Dermis blood vessel endothelial cell (primary cell): ENCODE measurements around the gene COBLL1. TPM values are rescaled to one million over a fixed set of nuclear protein-coding genes. Genes with fewer than 3 reads are reported as not detected.
A peak's percentile ranks its signal among the peaks of the same experiment; 100 is the strongest.

ENCODE experiments used
- DNase-seq: peaks from one replicate; pipeline ENCODE4 v3.0.0; 2010
- total RNA-seq: library from RNA; depleted of rRNA; stranded (reverse); fragments of >200 nt; gene quantifications from 2 replicates; pipeline ENCODE4 v1.2.3, GENCODE V29; 2014

The COBLL1 gene
- total RNA-seq, 1 donor from 2014 or later, result 7.8 TPM

- DNase-seq, result no peak
These were observed 165.9 kb downstream of the COBLL1 start for GRCh38 chr2:164675687-164676086.

GRCh38 chr2:164675027-164675426, 166.6 kb downstream of the COBLL1 start:
- no peak for DNase-seq

- DNase-seq, result no peak
These were observed 169.8 kb downstream of the COBLL1 start for GRCh38 chr2:164671664-164672396.

GRCh38 chr2:164669291-164669690, 172.3 kb downstream of the COBLL1 start:
- DNase-seq, result no peak

GRCh38 chr2:164667566-164667965, 174.1 kb downstream of the COBLL1 start:
- DNase-seq, result no peak

- DNase-seq, result no peak
These were observed 177.6 kb downstream of the COBLL1 start for GRCh38 chr2:164664070-164664469.

GRCh38 chr2:164662868-164663631, 178.6 kb downstream of the COBLL1 start:
- DNase-seq, result no peak

- no peak for DNase-seq
These were observed 179.6 kb downstream of the COBLL1 start for GRCh38 chr2:164662066-164662465.

GRCh38 chr2:164661349-164661748, 180.3 kb downstream of the COBLL1 start:
- no peak for DNase-seq

- peak; percentile 5 for DNase-seq
These were observed 184.5 kb downstream of the COBLL1 start for GRCh38 chr2:164657129-164657528.

GRCh38 chr2:164655750-164656149, 185.9 kb downstream of the COBLL1 start:
- DNase-seq, result peak; percentile 35

GRCh38 chr2:164655336-164655735, 186.3 kb downstream of the COBLL1 start:
- DNase-seq, result no peak

- no peak for DNase-seq
These were observed 190.3 kb downstream of the COBLL1 start for GRCh38 chr2:164651361-164651760.

GRCh38 chr2:164644036-164644700, 197.5 kb downstream of the COBLL1 start:
- DNase-seq, result no peak

- no peak for DNase-seq
These were observed 198.6 kb downstream of the COBLL1 start for GRCh38 chr2:164642946-164643555.

GRCh38 chr2:164642268-164642667, 199.4 kb downstream of the COBLL1 start:
- no peak for DNase-seq

Other genes starting within 250 kb of the COBLL1 start
- gene GRB14, start 220.3 kb downstream of the COBLL1 start, total RNA-seq, result 0.51 and 2.3 TPM in 2 replicates
- not detected in 2 replicates for gene SLC38A11, start 113.7 kb upstream of the COBLL1 start, total RNA-seq